K562 (cell line): ENCODE data around the gene PPOX. TPM values are rescaled to one million over a fixed set of nuclear protein-coding genes. Genes with fewer than 3 reads are reported as not detected.

Experiments
- ASH1L ChIP-seq: fragments of 450-650 bp; IDR thresholded peaks from 2 replicates; pipeline ENCODE4 v1.6.1; 2018; ENCODE audit warnings: borderline replicate concordance, mild to moderate bottlenecking, low read depth; ENCODE audit not compliant: partially characterized antibody
- CBFA2T3 ChIP-seq: fragments of 450-650 bp; IDR thresholded peaks from 2 replicates; pipeline ENCODE4 v1.6.1; 2017
- CBX3 ChIP-seq, 2 experiments: IDR thresholded peaks; 1 replicate in 1 of 2; 2 replicates in 1 of 2; pipeline ENCODE4 v1.6.1; 2012; ENCODE audit warnings: inconsistent platforms in 2 of 2, low read length in 2 of 2, borderline replicate concordance in 1 of 2, control low read depth in 1 of 2
- CBX8 ChIP-seq: fragments of 200-600 bp; sonication (generic); IDR thresholded peaks from 2 replicates; pipeline ENCODE4 v1.6.1; 2012; ENCODE audit warnings: borderline replicate concordance, mixed run types, low read depth, mild to moderate bottlenecking, moderate library complexity, mixed read lengths, low read length, control low read depth, inconsistent platforms; ENCODE audit not compliant: poor library complexity, severe bottlenecking; ENCODE audit errors: extremely low read depth
- CHD4 ChIP-seq: fragments of 200-600 bp; sonication (generic); IDR thresholded peaks from 3 replicates; pipeline ENCODE4 v1.6.1; 2012; ENCODE audit warnings: low read depth, mild to moderate bottlenecking, mixed read lengths, low read length, inconsistent platforms; ENCODE audit not compliant: insufficient read depth, insufficient replicate concordance, poor library complexity, severe bottlenecking
- FOS ChIP-seq: IDR thresholded peaks from 3 replicates; pipeline ENCODE4 v1.6.1; 2011; ENCODE audit not compliant: insufficient read length; ENCODE audit errors: extremely low read depth
- HCFC1 ChIP-seq: IDR thresholded peaks from 2 replicates; pipeline ENCODE4 v1.6.1; 2012; ENCODE audit warnings: low read depth, low read length, improper control_type of control experiment
- HDAC1 ChIP-seq, 2 experiments: fragments of 450-650 bp; IDR thresholded peaks; 2 replicates each; pipeline ENCODE4 v1.6.1; 2016 to 2017; ENCODE audit warnings: inconsistent platforms in 1 of 2, mild to moderate bottlenecking in 1 of 2, moderate library complexity in 1 of 2
- KLF13 ChIP-seq: fragments of 450-650 bp; IDR thresholded peaks from 2 replicates; pipeline ENCODE4 v1.6.1; 2016; ENCODE audit warnings: missing genetic modification characterization, low read depth, mild to moderate bottlenecking, missing compliant biosample characterization, moderate library complexity, borderline replicate concordance
- NCOA6 ChIP-seq: fragments of 450-650 bp; IDR thresholded peaks from 2 replicates; pipeline ENCODE4 v1.6.1; 2017; ENCODE audit warnings: mild to moderate bottlenecking
- NFIX ChIP-seq: fragments of 250-450 bp; sonication (Bioruptor Pico); IDR thresholded peaks from 2 replicates; pipeline ENCODE4 v1.4.0; 2020; ENCODE audit warnings: low read depth, mild to moderate bottlenecking, moderate library complexity
- RCOR1 ChIP-seq, 2 experiments: IDR thresholded peaks; 2 replicates each; pipeline ENCODE4 v1.6.1; 2012; ENCODE audit warnings: low read depth in 2 of 2, low read length in 2 of 2, borderline replicate concordance in 1 of 2, improper control_type of control experiment in 1 of 2
- ZBTB1 ChIP-seq: sonication (generic); formaldehyde crosslinking; IDR thresholded peaks from 2 replicates; pipeline ENCODE4 v1.8.1; 2023; ENCODE audit warnings: missing genetic modification reagents, low read depth, mild to moderate bottlenecking, borderline replicate concordance
- ZNF165 ChIP-seq: fragments of 250-450 bp; sonication (Bioruptor Pico); IDR thresholded peaks from 2 replicates; pipeline ENCODE4 v1.4.0; 2020; ENCODE audit warnings: borderline replicate concordance
- ZNF318 ChIP-seq, 2 experiments: fragments of 450-650 bp; IDR thresholded peaks; 2 replicates each; pipeline ENCODE4 v1.6.1; 2016; ENCODE audit warnings: mild to moderate bottlenecking in 2 of 2, borderline replicate concordance in 1 of 2, low read depth in 1 of 2, moderate library complexity in 1 of 2
- polyA plus RNA-seq, 8 experiments: library from polyadenylated mRNA; depleted of rRNA in 4 of 8; stranded (reverse) in 5 of 8; unstranded in 3 of 8; fragments of >200 nt; fragmentation: Nextera tagmentation in 2 of 8; fragmentation: Illumina TruSeq in 1 of 8; extraction: Ambion mirVana in 2 of 8; extraction: Trizol in 1 of 8; gene quantifications; 2 replicates each; pipeline versions ENCODE4 v1.2.1 to v1.2.3, GENCODE V29; 2011 to 2014; ENCODE audit warnings: inconsistent platforms in 1 of 8, missing spikeins in 1 of 8
- total RNA-seq, 7 experiments: library from RNA; depleted of rRNA in 6 of 7; stranded (reverse); fragments of >200 nt in 6 of 7; fragmentation: Illumina TruSeq in 2 of 7; extraction: Trizol in 2 of 7; gene quantifications; 2 replicates each; pipeline versions ENCODE4 v1.2.1 to v1.2.3, GENCODE V29; 2011 to 2021; ENCODE audit warnings: low replicate concordance in 1 of 7
- TF ChIP-seq, protein P1 (sequence below), 2 experiments: IDR thresholded peaks; 2 replicates each; pipeline ENCODE4 v1.6.1; 2011; ENCODE audit warnings: borderline replicate concordance in 1 of 2, control low read depth in 1 of 2, low read depth in 1 of 2, low read length in 1 of 2, mild to moderate bottlenecking in 1 of 2, mixed read lengths in 1 of 2, moderate library complexity in 1 of 2; ENCODE audit not compliant: insufficient read depth in 1 of 2, insufficient read length in 1 of 2, poor library complexity in 1 of 2, severe bottlenecking in 1 of 2; ENCODE audit errors: extremely low read depth in 1 of 2

The PPOX gene
- total and polyA plus RNA-seq, 9 of the 15 experiments (the other 6 are each of a cell fraction or from before 2014, with no cell fraction given) = 17.0 to 57.1 (median 38.9) TPM

DNA sequence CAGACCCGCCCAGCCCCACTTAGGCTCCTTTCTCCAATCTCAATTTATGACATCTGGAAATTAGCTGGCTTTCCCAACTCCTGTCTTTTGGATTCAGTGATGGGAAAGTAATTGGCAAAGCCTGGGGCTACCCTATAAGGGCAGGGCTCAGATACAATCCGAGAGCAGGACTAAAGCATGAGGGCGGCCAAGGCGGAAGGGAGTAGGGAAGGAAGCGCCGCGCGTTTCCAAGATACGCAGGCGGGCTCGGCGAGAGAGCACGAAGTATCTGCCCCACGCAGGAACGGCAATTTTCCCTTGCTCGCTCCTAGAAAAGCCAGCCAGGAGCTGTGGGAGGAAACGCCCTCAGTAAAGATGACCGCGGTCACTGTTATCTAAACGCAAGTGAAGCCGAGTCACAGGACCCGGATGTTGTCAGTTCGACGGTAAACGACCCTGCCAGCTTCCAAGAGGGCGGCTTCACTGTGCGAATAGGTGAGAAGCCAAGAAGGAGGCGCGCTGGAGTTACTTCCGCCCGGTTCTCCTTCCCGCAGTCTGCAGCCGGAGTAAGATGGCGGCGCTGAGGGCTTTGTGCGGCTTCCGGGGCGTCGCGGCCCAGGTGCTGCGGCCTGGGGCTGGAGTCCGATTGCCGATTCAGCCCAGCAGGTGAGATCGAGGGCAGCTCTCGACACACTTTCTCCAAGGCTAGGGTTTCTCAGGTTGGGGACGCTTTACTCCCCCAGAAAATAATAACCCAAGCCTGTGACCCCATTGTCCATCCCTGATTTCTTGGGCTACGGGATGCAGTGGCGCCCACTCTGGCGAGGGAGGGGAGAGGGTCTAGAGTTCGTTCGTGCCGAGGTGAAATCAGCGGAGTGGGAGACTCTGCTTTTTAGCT lies 35.8 kb downstream of the PPOX start, which contains the start of gene NDUFS2 (continued):
- TF ChIP-seq RCOR1 (IDR thresholded peaks at IDR 0.05; ENCODE audit: borderline replicate concordance in 1 of 2, low read depth in 2 of 2, low read length in 2 of 2) (peak in 1 of 2 experiments; percentile 37; a peak in 3 of 4 replicates), ZBTB1 (CRISPR knock-in tag) (0 out of 2 replicates have a peak, but pooled peaks have one; percentile 21), ASH1L (peak; percentile 56), NFIX (CRISPR knock-in tag) (no peak), FOS (no peak), ZNF318 (IDR thresholded peaks at IDR 0.05; ENCODE audit: borderline replicate concordance in 1 of 2, low read depth in 1 of 2) (no peak), CBFA2T3 (no peak), KLF13 (tag) (no peak), HDAC1 (IDR thresholded peaks at IDR 0.05) (peak in 1 of 2 experiments; percentile 44; a peak in 2 of 4 replicates), CHD4 (no peak), NCOA6 (no peak), CBX3 (IDR thresholded peaks at IDR 0.05; ENCODE audit: borderline replicate concordance in 1 of 2, low read length in 2 of 2) (no peak), CBX8 (no peak), HCFC1 (peak; percentile 96), ZNF165 (CRISPR knock-in tag) (0 out of 2 replicates have a peak, but pooled peaks have one; percentile 51)
- TF ChIP-seq, protein P1, sequence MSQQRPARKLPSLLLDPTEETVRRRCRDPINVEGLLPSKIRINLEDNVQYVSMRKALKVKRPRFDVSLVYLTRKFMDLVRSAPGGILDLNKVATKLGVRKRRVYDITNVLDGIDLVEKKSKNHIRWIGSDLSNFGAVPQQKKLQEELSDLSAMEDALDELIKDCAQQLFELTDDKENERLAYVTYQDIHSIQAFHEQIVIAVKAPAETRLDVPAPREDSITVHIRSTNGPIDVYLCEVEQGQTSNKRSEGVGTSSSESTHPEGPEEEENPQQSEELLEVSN (IDR thresholded peaks at IDR 0.05; ENCODE audit: borderline replicate concordance in 1 of 2, extremely low read depth in 1 of 2, insufficient read depth in 1 of 2, insufficient read length in 1 of 2, low read depth in 1 of 2, low read length in 1 of 2, poor library complexity in 1 of 2, severe bottlenecking in 1 of 2) = peak; percentile 30 to 50
